SW 1271 (cell line): Measurements from ENCODE around the gene CDH23.

Experiments used
- DNase-seq, 2 experiments: peaks; one replicate each; lab custom pipeline; 2025; lab: John Stamatoyannopoulos, UW

Gene CDH23

GRCh38 chr10:71467161-71467560 lies 70.4 kb downstream of the CDH23 start:
- DNase-seq = no peak

- no peak for DNase-seq
These were observed 71.0 kb downstream of the CDH23 start for GRCh38 chr10:71467569-71468362.

- DNase-seq = no peak
These were observed 71.8 kb downstream of the CDH23 start for GRCh38 chr10:71468363-71469094.

GRCh38 chr10:71471006-71471405 lies 74.3 kb downstream of the CDH23 start:
- DNase-seq = no peak

- no peak for DNase-seq
These were observed 75.2 kb downstream of the CDH23 start for GRCh38 chr10:71471957-71472365.

- DNase-seq = no peak
These were observed 75.7 kb downstream of the CDH23 start for GRCh38 chr10:71472466-71472865.

- no peak for DNase-seq
These were observed 76.2 kb downstream of the CDH23 start for GRCh38 chr10:71472912-71473311.

- DNase-seq = no peak
These were observed 77.2 kb downstream of the CDH23 start for GRCh38 chr10:71473671-71474599.

- no peak for DNase-seq
These were observed 78.1 kb downstream of the CDH23 start for GRCh38 chr10:71474702-71475242.

GRCh38 chr10:71475243-71475871 lies 78.6 kb downstream of the CDH23 start:
- DNase-seq = no peak

GRCh38 chr10:71476228-71477011 lies 79.7 kb downstream of the CDH23 start:
- no peak for DNase-seq

GRCh38 chr10:71478173-71478572 lies 81.5 kb downstream of the CDH23 start:
- no peak for DNase-seq

- no peak for DNase-seq
These were observed 82.2 kb downstream of the CDH23 start for GRCh38 chr10:71478813-71479365.

GRCh38 chr10:71479831-71480230 lies 83.1 kb downstream of the CDH23 start:
- DNase-seq = no peak

- DNase-seq = no peak
These were observed 83.9 kb downstream of the CDH23 start for GRCh38 chr10:71480662-71481061.

- no peak for DNase-seq
These were observed 85.2 kb downstream of the CDH23 start for GRCh38 chr10:71481746-71482410.

GRCh38 chr10:71482620-71483019 lies 85.9 kb downstream of the CDH23 start:
- DNase-seq = no peak

- DNase-seq = no peak
These were observed 86.4 kb downstream of the CDH23 start for GRCh38 chr10:71483135-71483534.

- no peak for DNase-seq
These were observed 87.4 kb downstream of the CDH23 start for GRCh38 chr10:71483885-71484751.
